CD1c-positive myeloid dendritic cell (primary cell): ENCODE measurements around the gene SLC2A5.

ENCODE experiments used
- DNase-seq: peaks from one replicate; pipeline ENCODE4 v3.0.0-alpha.2; 2016; ENCODE audit errors: extremely low spot score

Gene SLC2A5

DNA sequence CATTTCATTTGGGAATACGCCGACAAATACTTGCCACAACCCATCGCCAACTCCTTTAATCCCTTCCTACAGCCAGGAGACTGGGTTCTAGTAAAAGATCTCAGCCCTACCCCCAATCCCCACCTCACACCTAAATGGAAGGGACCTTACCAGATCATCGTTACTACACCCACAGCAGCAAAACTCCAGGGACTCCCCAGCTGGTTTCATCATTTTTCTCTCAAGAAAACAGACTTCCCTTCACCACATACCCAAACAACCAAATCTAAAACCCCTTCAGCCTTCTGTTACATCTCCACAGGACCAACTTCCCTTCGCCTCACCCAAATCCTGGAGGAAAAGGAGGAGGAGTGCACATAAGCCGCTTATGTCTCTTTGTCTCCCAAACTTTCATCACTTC is 23.7 kb upstream of the SLC2A5 start:
- DNase-seq, result no peak

DNA sequence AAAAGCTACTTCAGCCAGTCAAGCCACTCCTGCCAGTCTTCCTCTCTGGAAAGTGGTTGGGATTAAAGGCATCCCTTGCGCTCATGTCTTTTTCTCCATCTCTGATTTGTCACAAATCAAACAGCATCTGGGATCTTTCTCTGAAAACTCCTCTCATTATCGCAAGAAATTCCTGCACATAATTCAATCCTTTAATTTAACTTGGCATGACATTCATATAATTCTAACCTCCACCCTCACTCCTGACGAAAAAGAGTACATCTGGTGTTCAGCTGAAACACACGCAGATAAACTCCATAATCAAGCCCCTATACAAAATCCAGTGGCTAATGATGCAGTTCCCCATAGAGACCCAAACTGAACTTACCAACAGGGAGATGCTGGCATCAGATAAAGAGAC is 19.4 kb upstream of the SLC2A5 start:
- DNase-seq, result no peak

DNA sequence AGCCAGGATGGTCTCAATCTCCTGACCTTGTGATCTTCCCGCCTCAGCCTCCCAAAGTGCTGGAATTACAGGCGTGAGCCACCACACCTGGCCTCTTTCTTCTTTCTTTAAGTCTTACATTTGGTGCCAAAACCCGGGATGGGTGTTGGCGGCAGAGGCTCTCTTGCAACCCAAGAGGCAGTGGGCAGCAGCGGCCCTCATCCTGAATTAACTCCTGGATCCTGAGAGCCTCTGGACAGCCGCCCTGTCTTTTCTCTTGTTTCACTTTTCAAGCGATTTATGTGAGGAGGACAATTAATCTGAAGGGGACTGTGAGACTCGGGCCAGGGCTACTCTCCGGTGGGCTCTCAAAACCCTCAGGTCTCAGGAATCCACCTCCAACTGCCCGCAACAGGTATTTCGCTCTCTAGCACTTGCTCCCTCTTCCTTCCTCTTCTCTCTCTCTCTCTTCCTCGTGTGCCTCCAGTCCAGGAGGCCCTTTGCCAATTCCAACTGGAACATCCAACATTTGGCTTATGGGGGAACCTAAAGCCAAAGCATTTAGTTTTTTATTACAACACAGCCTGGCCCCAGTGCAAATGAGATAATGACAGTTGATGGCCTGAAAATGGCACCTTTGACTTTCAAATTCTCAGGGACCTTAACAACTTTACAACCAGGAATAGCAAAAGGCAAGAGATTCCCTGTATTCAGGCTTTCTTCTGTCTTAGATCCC is 18.1 kb upstream of the SLC2A5 start:
- no peak for DNase-seq

DNA sequence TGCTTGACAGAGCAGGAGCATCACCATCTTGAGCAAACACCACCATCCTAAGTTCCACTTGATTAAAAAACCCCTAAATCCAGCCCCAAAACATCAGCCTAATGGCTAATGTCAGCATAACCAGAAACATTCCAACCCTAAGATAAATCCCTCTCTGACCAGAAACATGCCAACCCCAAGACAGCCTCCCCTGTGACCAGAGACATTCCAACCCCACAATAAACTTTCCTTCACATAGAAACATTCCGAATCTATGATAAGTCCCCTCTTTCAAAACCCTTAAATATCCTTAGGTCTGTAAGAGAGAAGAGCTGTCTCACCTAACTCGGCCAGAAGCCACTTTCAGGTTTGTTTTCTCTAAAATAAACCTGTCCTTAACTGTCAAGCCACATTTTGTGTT is 17.4 kb upstream of the SLC2A5 start:
- no peak for DNase-seq

DNA sequence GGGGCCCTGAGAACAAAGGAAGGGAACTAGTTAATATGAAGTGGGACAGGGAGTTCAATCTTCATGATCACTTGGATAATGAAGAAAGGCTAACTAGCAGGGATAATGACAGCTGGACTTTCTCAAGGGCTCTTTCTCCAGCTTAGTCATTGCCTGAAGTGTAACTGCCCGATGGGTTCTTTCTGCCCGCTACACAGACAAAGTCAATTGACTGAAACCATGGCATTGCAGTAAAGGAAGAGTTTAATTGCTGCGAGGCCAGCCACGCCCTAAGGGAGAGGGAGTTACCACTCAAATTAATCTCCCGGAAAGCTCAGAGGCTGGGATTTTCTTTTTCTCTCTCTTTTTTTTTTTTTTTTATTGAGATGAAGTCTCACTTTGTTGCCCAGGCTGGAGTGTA is 16.6 kb upstream of the SLC2A5 start:
- DNase-seq, result no peak

DNA sequence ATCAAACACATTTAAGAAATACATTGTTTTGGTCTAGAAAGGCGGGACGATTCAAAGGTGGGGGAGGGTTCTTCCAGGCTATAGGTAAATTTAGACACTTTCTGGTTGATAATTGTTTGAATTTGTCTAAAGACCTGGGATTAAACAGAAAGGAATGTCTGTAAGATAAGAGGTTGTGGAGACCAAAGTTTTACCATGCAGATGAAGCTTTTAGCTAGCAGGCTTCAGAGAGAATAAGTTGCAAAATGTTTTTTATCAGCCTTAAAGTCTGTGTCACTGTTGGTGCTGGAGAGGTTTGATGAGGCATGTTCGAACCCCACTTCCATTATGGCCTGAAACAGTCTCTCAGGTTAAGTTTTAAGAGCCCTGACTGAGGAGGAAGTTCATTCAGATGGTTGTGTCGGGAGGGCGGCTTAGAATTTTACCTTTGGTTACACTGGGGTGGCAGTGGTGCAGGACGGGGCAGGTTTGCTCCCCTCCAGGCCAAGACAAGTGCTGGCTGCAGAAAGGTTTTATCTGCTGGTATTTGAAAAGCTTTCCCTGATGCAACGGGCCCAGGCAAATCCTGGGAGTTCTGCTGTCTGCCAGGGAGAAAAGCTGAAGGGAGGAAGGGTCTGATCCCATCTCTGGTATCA is 16.0 kb upstream of the SLC2A5 start:
- DNase-seq, result no peak

DNA sequence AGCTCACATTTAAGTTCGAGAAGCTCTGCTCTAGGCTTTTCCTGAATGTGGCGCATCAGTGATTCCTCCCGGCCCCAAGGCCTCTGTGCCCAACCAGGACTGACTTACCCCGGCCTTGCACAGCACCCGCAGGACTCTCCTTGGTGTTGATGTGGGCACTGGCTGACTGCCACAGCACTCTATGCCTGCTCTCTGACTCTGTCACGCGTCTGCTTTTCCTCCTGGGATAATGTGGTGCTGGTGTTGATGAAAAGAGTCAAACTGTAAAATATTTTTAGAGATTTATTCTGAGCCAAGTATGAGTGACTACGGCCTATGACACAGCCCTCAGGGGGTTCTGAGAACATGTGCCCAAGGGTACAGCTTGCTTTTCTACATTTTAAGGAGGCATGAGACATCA is 15.5 kb upstream of the SLC2A5 start:
- no peak for DNase-seq

DNA sequence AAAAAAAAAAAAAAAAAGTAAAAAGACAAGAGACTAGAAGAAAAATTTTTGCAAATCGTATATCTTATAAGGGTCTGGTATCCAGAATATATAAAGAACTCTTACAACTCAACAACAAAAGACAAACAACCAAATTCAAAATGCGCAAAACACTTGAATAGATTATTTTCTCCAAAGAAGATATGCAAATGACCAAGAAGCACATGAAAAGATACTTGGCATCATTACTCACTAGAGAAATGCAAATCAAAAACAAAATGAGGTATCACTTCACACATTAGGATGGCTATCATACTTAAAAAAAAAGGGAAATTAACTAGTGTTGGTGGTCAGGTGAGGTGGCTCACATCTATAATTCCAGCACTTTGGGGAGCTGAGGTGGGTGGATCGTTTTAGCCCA is 12.0 kb upstream of the SLC2A5 start:
- DNase-seq, result no peak

DNA sequence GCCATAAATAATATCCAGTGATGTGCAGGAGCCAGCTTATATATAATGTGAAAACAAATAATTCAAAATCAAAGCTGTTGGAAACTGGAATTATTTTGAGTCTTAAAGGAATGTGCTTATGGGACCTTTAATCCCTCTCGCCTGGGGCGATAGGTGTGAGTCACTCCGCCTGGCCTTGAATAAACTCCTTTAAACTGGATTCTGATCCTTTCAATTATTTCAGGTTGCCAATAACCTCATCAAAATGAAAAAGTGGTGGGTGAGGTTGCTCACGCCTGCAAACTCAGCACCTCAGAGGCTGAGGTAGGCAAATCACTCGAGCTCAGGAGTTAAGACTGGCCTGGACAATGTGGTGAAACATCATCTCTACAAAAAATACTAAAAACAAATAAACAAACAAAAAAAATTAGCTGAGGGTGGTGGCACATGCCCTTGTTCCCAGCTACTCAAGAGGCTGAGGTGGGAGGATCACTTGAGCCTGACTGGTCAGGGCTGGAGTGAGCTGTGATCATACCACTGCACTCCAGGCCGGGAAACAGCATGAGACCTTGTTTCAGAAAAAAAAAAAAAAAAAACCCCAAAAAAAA is 11.4 kb upstream of the SLC2A5 start:
- no peak for DNase-seq

DNA sequence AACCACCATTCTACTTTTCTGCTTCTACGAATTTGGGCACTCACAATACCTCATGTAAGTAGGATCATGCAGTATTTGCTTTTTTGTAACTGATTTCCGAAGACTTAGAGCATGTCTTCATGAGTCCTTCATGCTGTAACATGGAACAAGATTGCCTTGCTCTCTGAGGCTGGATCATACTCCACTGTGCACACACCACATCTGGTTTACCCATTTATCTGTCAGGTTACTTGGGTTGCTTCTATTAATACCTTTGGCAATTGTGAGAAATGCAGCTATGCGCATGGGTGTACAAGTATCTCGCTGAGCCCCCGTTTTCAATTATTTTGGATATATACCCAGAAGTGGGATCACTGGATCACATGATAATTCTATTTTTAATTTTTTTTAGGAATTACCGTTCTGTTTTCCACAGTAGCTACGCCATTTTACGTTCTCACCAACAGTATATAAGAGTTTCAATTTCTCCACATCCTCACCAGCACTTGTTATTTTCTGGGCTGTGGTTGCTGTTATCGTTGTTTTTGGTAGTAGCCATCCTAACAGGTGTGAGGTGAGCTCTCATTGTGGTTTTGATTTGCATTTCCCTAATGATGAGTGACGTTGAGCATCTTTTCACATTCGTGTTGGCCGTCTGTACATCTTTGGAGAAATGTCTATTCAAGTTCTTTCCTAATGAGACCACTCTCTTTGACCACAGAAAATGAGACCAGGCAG is 10.7 kb upstream of the SLC2A5 start:
- no peak for DNase-seq

DNA sequence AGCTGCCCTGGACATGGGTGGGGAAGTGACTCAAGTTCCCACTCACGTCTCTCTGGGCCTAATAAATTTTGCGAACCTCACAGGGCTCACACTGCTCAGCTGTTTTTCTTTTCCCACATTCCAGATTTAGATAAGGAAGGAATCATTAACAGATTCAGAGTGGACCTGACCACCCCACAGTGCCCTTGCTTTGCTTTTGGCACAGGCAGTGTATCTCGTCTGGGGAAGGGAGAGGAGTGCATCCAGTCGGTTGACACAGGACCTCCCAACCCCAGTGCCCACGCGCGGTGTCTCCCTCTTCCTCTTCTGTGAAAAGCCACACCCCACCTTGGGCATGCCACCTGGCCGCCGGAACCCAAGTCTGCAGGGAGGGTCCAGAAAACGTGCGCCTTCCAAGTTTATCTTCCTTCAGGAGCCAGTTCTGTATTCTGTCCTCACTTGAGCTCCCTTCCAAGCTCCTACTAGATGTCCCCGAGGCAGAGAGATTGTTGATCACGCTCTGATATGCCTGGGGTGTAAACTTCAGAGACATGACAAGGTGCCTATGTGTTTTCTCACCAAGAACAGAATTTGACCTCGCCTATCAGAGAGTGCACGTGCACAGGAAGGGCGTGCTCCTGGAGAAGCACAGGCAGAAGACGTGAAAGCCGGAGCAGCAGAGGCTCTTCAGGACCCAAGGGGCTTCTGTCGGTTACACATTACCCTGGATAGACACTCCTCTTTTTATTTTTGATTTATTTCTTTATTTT is 9.5 kb upstream of the SLC2A5 start:
- peak; percentile 47 for DNase-seq

DNA sequence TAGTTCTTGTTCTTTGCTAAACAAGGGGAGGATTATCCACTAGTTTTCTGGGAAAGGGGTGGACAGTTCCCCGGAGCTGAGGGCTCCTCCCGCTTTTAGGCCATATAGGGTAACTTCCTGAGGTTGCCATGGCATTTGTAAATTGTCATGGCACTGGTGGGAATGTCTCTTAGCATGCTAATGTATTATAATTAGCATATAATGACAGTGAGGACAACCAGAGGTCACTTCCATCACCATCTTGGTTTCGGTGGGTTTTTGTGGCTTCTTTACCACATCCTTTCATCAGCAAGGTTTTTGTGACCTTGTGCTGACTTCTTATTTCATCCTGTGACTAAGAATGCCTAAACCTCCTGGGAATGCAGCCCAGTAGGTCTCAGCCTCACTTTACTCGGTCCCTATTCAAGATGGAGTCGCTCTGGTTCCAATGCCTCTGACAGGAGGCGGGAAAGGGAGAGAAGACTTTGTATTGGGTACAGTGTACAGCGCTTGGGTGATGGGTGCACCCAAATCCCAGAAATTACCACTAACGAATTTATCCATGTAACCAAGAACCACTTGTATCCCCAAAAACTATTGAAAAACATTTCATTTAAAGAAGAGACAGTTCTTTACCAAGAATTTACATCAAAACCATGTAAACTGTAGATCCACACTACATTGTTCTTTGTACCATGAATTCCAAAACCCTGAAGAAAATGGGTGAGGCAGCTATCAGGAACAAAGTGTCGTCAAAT is 8.7 kb upstream of the SLC2A5 start:
- DNase-seq, result peak; percentile 42

DNA sequence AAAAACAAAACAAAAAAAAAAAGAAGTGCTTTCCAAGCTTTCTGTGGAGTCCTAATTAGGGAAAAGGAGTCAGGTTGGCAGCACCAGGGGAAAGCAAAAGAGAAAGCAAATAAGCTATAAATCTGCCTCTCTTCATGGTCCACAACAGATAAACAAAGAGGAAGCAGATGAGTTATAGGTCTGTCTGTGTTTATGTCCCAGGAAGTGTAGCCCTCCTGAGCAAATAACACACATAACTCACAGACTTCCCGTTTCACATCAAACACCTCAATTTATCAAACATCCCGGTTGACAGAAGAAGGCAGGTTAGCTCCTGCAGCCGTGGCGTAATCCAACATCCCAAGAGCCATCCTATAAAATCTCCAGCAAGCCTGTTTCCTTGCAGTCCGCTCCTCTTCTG is 5.6 kb upstream of the SLC2A5 start:
- DNase-seq, result peak; percentile 22

DNA sequence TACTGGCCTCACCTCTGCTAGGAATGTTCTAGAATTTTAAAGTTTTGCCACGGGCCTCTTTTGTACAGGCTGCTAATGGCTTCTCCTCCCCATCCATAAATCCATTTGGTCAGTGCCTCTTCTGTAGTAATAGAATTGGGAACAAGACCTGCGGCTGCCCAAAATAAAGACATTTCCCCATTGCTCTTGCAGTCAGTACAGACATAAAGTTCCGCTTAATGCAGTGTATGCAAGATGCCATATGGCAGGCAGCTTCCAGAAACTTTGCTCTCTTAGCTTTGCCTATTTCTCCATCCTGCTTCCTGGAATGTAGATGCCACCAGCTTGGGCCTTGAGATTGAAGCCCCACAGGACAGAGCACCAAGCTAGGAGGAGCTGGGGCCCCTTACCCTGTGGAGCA is 3.7 kb upstream of the SLC2A5 start:
- DNase-seq, result peak; percentile 45

DNA sequence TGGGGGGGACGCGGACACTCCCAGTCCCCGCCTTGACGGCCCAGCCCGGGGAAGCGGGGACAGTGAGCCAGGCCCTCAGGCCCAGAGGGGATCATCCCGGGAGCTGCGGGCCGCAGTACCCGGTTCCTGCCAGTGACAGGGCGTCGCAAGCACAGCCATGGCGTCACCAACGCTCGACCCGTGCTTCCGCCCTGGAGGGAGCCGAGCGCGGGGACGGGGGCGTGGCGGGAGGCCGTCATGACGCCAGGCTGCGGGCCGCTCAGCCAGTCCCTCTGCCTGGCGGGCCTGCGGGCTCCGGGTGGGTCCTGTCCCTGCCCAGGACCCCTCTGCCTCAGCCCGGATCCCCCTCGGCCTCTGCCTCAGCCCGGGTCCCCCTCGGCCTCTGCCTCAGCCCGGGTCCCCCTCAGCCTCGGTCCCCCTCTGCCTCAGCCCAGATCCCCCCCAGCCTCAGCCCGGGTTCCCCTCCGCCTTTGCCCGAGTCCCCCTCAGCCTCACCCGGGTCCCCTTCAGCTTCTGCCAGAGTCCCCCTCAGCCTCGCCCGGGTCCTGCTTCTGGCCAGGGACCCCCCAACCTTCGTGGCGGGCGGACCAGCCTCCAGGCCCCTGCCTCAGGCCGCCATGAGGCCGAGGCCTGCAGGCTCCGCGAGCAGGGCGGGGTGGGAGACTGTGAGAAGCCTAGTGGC is 2.3 kb upstream of the SLC2A5 start:
- no peak for DNase-seq

DNA sequence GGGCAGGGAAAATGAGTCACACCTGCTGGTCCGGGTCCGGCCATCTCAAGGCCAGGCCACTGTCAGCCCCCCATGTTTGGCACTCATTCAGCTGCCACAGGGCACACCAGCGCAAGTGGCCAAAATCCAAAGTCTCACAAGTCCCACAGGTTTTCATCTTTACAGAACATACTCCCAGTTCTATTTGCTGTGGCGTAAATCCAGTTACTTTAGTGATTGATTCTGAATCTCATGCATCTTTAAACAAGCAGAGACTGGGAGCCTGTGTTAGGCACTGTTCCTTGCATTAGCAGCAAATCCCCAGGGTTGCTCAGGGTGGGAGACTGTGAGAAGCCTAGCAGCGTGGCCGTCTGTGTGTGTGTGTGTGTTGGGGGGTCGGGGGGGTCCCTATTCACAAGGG is 1.1 kb upstream of the SLC2A5 start:
- DNase-seq, result no peak

DNA sequence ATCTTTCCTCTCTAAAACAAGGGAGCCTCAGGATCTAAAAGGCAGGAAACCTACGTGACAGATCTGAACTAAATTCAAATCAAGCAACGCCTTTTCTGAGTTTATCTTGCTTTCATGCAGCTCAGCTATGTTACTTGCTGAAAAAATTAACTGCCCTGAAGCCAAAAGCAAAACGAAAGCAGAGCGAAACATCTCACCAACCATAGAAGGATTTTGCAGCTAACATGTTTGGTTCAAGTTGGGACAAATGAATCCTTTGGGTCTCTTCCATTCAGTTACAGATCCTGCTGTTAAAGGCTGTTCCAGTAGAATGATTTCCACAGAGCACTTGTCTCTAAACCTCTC is 482 bp downstream of the SLC2A5 start:
- no peak for DNase-seq

DNA sequence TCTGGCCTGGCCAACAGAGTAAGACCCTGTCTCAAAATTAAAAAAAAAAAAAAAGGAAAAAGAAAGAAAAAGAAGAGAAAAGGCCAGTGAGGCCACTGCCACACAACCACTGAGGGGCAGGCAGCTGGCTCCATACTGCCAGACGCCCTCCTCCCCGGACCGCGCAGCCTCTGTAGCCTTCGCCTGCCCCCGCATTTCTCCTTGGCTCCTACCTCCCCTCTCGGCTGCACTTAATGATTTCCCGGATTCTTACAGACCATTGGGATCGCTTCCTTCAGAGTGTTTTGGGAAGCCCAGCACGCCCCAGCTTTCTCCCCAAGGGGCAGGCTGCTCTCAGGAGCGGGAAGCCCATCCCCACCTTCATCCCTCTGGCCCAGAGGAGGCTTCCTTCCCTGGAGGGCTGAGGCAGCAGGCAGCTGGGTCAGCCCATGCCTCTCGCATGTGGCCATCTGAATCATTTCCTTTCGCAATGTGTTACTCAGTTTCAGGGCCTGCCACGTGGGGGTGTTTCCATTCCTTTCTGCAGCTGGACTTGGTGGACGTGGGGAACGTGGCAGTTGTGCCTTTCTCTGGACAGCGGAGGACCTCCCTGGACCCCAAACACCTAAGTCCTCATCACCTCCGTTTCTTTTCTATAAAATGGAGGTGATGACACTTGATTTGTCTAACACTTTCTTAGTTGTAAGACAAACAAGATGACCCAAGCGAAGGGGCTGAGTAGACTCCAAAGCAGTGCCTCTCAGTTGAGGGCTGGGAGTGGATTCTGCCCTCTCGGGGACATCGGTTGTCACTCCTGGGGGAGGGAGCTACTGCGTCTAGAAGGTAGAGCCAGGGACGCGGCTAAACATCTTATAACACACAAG is 2.3 kb downstream of the SLC2A5 start:
- DNase-seq, result peak; percentile 77

DNA sequence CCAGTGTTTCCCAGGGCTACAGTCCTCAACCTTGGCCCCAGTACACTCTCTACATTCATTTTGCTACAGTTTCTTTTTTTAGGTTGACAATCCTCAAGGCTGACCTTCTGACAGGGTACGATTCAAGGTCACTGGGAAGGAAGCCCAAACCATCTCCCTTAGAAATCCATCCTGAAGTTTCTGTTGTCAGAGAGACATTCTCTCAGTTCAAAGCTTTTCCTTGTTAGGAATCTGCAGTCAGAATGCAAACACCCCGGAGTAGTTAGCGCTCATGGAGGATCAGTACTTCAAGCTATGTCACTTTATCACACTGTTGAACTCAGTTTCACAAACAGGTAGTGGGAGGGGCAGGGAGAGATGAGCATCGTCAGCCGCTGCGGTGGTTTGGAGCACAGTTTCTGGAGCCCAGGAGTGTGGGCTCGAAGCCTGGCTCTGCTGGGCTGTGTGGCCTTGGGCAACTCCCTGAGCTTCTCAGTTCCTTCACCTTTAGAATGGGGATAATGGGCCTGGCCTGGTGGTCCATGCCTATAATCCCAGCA is 4.2 kb downstream of the SLC2A5 start:
- no peak for DNase-seq

DNA sequence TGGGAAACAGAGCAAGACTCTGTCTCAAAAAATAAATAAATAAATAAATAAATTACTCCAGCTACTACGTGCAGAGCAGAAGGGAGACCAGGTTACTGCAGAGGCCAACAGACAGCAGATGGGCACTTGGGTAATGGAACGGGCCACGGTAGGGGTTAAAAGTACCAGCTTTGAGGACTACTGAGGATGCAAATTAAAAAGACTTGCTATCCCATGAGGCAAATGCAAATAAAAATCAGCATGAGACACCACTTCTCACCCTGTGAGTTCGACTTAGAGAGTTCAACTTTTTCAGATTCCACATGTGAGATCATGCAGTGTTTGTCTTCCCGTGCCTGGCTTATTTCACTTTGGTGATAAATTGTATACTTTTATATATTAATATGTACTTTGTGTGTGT is 6.6 kb downstream of the SLC2A5 start:
- DNase-seq, result no peak
